HEK293 (cell line): ENCODE measurements around the gene FYTTD1.

Experiments
- CTCF ChIA-PET: fragments of 350-600 bp; formaldehyde crosslinking; extraction: SDS; loops from one replicate; lab custom pipeline; 2021; ENCODE audit warnings: antibody characterized with exemption; lab: Yijun Ruan, JAX
- POLR2A ChIA-PET: fragments of 300-600 bp; formaldehyde crosslinking; extraction: SDS; loops from one replicate; lab custom pipeline; 2020; ENCODE audit warnings: antibody characterized with exemption, inconsistent platforms; lab: Yijun Ruan, JAX
- H3K27ac ChIP-seq: fragments of 200-500 bp; sonication (Bioruptor generic); 2 replicates; pipeline ENCODE4 v1.5.1; 2014; ENCODE audit warnings: low read depth, low read length, control low read depth, inconsistent platforms; ENCODE audit errors: extremely low read depth
- H3K36me3 ChIP-seq, 2 experiments: fragments of 200-500 bp in 1 of 2; sonication (Bioruptor generic) in 1 of 2; 1 replicate in 1 of 2; 2 replicates in 1 of 2; pipeline ENCODE4 v1.5.1; 2014 to 2017; ENCODE audit warnings: inconsistent platforms in 2 of 2, low read length in 2 of 2; ENCODE audit not compliant: control insufficient read depth in 2 of 2, insufficient read depth in 1 of 2
- H3K4me1 ChIP-seq: fragments of 200-500 bp; sonication (Bioruptor generic); 2 replicates; pipeline ENCODE4 v1.5.1; 2014; ENCODE audit warnings: mild to moderate bottlenecking, low read length, inconsistent platforms; ENCODE audit not compliant: control insufficient read depth, insufficient read depth
- H3K4me3 ChIP-seq: 2 replicates; pipeline ENCODE4 v1.5.1; 2011; ENCODE audit warnings: low read depth, mild to moderate bottlenecking, control low read depth, low read length, moderate library complexity
- H3K9me3 ChIP-seq: fragments of 200-500 bp; sonication (Bioruptor generic); 2 replicates; pipeline ENCODE4 v1.5.1; 2014; ENCODE audit warnings: low read depth, low read length, inconsistent platforms; ENCODE audit not compliant: control insufficient read depth, insufficient read depth
- BCL11A ChIP-seq: fragments of 450-650 bp; formaldehyde crosslinking; IDR thresholded peaks from 2 replicates; pipeline ENCODE4 v1.5.1; 2016; ENCODE audit warnings: low read depth, missing biosample characterization, missing genetic modification characterization
- BCL6B ChIP-seq: fragments of 450-650 bp; formaldehyde crosslinking; IDR thresholded peaks from 2 replicates; pipeline ENCODE4 v1.5.1; 2017; ENCODE audit warnings: missing biosample characterization, missing genetic modification characterization
- GFI1B ChIP-seq: fragments of 450-650 bp; formaldehyde crosslinking; IDR thresholded peaks from 2 replicates; pipeline ENCODE4 v1.5.1; 2016; ENCODE audit warnings: missing biosample characterization, missing genetic modification characterization
- HOXD13 ChIP-seq: sonication (generic); formaldehyde crosslinking; IDR thresholded peaks from 2 replicates; pipeline ENCODE4 v1.8.0; 2022; ENCODE audit warnings: missing genetic modification reagents, borderline replicate concordance
- KLF1 ChIP-seq: fragments of 450-650 bp; formaldehyde crosslinking; IDR thresholded peaks from 2 replicates; pipeline ENCODE4 v1.5.1; 2016; ENCODE audit warnings: missing biosample characterization, missing genetic modification characterization
- KLF10 ChIP-seq: fragments of 450-650 bp; IDR thresholded peaks from 2 replicates; pipeline ENCODE4 v1.5.1; 2018; ENCODE audit warnings: missing biosample characterization, mild to moderate bottlenecking, missing genetic modification characterization
- MEIS1 ChIP-seq: sonication (generic); formaldehyde crosslinking; IDR thresholded peaks from 2 replicates; pipeline ENCODE4 v1.8.1; 2022; ENCODE audit warnings: missing genetic modification reagents, mild to moderate bottlenecking, borderline replicate concordance
- RBAK ChIP-seq: fragments of 450-650 bp; formaldehyde crosslinking; IDR thresholded peaks from 2 replicates; pipeline ENCODE4 v1.5.1; 2016; ENCODE audit warnings: missing biosample characterization, missing genetic modification characterization
- REPIN1 ChIP-seq: fragments of 450-650 bp; formaldehyde crosslinking; IDR thresholded peaks from 2 replicates; pipeline ENCODE4 v1.5.1; 2017; ENCODE audit warnings: missing biosample characterization, missing genetic modification characterization, low read depth
- REST ChIP-seq: fragments of 450-650 bp; formaldehyde crosslinking; IDR thresholded peaks from 2 replicates; pipeline ENCODE4 v1.5.1; 2016; ENCODE audit warnings: missing biosample characterization, missing genetic modification characterization
- SCRT1 ChIP-seq: fragments of 450-650 bp; formaldehyde crosslinking; IDR thresholded peaks from 2 replicates; pipeline ENCODE4 v1.5.1; 2016; ENCODE audit warnings: missing biosample characterization, missing genetic modification characterization, borderline replicate concordance
- ZNF10 ChIP-seq: fragments of 450-650 bp; formaldehyde crosslinking; IDR thresholded peaks from 2 replicates; pipeline ENCODE4 v1.5.1; 2017; ENCODE audit warnings: missing biosample characterization, missing genetic modification characterization
- ZNF133 ChIP-seq: fragments of 450-650 bp; formaldehyde crosslinking; IDR thresholded peaks from 2 replicates; pipeline ENCODE4 v1.5.1; 2016; ENCODE audit warnings: missing biosample characterization, missing genetic modification characterization
- ZNF16 ChIP-seq: fragments of 450-650 bp; formaldehyde crosslinking; IDR thresholded peaks from 2 replicates; pipeline ENCODE4 v1.5.1; 2016; ENCODE audit warnings: low read depth, missing biosample characterization, missing genetic modification characterization
- ZNF175 ChIP-seq: fragments of 450-650 bp; formaldehyde crosslinking; IDR thresholded peaks from 2 replicates; pipeline ENCODE4 v1.5.1; 2016; ENCODE audit warnings: missing biosample characterization, missing genetic modification characterization
- ZNF24 ChIP-seq: fragments of 450-650 bp; formaldehyde crosslinking; IDR thresholded peaks from 2 replicates; pipeline ENCODE4 v1.5.1; 2016; ENCODE audit warnings: missing biosample characterization, missing genetic modification characterization
- ZNF266 ChIP-seq: fragments of 450-650 bp; formaldehyde crosslinking; IDR thresholded peaks from 2 replicates; pipeline ENCODE4 v1.5.1; 2016; ENCODE audit warnings: missing biosample characterization, missing genetic modification characterization, low read depth
- ZNF404 ChIP-seq: fragments of 450-650 bp; formaldehyde crosslinking; IDR thresholded peaks from 2 replicates; pipeline ENCODE4 v1.5.1; 2017; ENCODE audit warnings: missing biosample characterization, missing genetic modification characterization
- ZNF501 ChIP-seq: fragments of 450-650 bp; formaldehyde crosslinking; IDR thresholded peaks from 2 replicates; pipeline ENCODE4 v1.5.1; 2016; ENCODE audit warnings: missing biosample characterization, missing genetic modification characterization
- ZNF548 ChIP-seq: fragments of 450-650 bp; formaldehyde crosslinking; IDR thresholded peaks from 2 replicates; pipeline ENCODE4 v1.5.1; 2016; ENCODE audit warnings: missing biosample characterization, missing genetic modification characterization
- ZNF610 ChIP-seq: fragments of 450-650 bp; formaldehyde crosslinking; IDR thresholded peaks from 2 replicates; pipeline ENCODE4 v1.5.1; 2016; ENCODE audit warnings: missing biosample characterization, missing genetic modification characterization, borderline replicate concordance
- ZNF623 ChIP-seq: fragments of 450-650 bp; formaldehyde crosslinking; IDR thresholded peaks from 2 replicates; pipeline ENCODE4 v1.5.1; 2016; ENCODE audit warnings: missing biosample characterization, missing genetic modification characterization
- ZNF645 ChIP-seq: fragments of 450-650 bp; formaldehyde crosslinking; IDR thresholded peaks from 2 replicates; pipeline ENCODE4; 2016; ENCODE audit warnings: missing biosample characterization, missing genetic modification characterization
- ZNF704 ChIP-seq: fragments of 450-650 bp; formaldehyde crosslinking; IDR thresholded peaks from 2 replicates; pipeline ENCODE4 v1.5.1; 2016; ENCODE audit warnings: missing biosample characterization, missing genetic modification characterization
- ZNF768 ChIP-seq: fragments of 450-650 bp; formaldehyde crosslinking; IDR thresholded peaks from 2 replicates; pipeline ENCODE4 v1.5.1; 2018; ENCODE audit warnings: missing biosample characterization, mild to moderate bottlenecking, missing genetic modification characterization
- ZXDB ChIP-seq: fragments of 450-650 bp; formaldehyde crosslinking; IDR thresholded peaks from 2 replicates; pipeline ENCODE4 v1.5.1; 2016; ENCODE audit warnings: missing biosample characterization, missing genetic modification characterization

FYTTD1 gene

GRCh38 chr3:197775317-197775716, 25.6 kb downstream of the FYTTD1 start (continued):
- TF ChIP-seq ZNF645 (tag by site-specific recombination) (no peak), GFI1B (tag by site-specific recombination) (no peak), KLF1 (tag by site-specific recombination) (no peak), ZNF175 (tag by site-specific recombination) (no peak), ZNF768 (tag by site-specific recombination) (no peak), ZNF404 (no peak), ZNF501 (no peak)

GRCh38 chr3:197782230-197782629, 32.5 kb downstream of the FYTTD1 start:
- no peak overlapping the region for H3K4me3 ChIP-seq
- peaks cover 22 to 63% of the 10 kb centered on the region in 2 experiments; a peak in 2 of 3 replicates for H3K36me3 ChIP-seq
- H3K27ac ChIP-seq: no peak overlapping the region
- ChIA-PET POLR2A (no interaction called here), CTCF (no interaction called here)
- no peaks in the 10 kb centered on the region for H3K4me1 ChIP-seq
- H3K9me3 ChIP-seq: no peaks in the 10 kb centered on the region
- no peak for TF ChIP-seq ZNF133 (tag by site-specific recombination)
- TF ChIP-seq BCL11A (tag by site-specific recombination): no peak
- no peak for TF ChIP-seq SCRT1
- no peak for TF ChIP-seq REST
- TF ChIP-seq ZNF623 (tag by site-specific recombination): no peak
- no peak for TF ChIP-seq MEIS1 (CRISPR knock-in tag)
- TF ChIP-seq KLF10 (tag by site-specific recombination): no peak
- TF ChIP-seq ZXDB (tag by site-specific recombination): no peak
- no peak for TF ChIP-seq BCL6B (tag by site-specific recombination)
- no peak for TF ChIP-seq ZNF266
- TF ChIP-seq REPIN1 (tag by site-specific recombination): no peak
- TF ChIP-seq HOXD13 (CRISPR knock-in tag): no peak
- no peak for TF ChIP-seq ZNF10 (tag by site-specific recombination)
- no peak for TF ChIP-seq ZNF24 (tag by site-specific recombination)
- TF ChIP-seq ZNF704 (tag by site-specific recombination): no peak
- TF ChIP-seq RBAK: no peak
- TF ChIP-seq ZNF548 (tag by site-specific recombination): no peak
- TF ChIP-seq ZNF16: no peak
- TF ChIP-seq ZNF610 (tag by site-specific recombination): no peak
